ENCODE results near the gene EARS2. TPM values are rescaled to one million over a fixed set of nuclear protein-coding genes. Genes with fewer than 3 reads are reported as not detected.

EARS2 gene
- total and polyA plus RNA-seq, 2 of the 8 experiments (the other 6 are each of a cell fraction or from before 2014, with no cell fraction given) = 47.8 to 111 TPM

- TF ChIP-seq MAX (IDR thresholded peaks at IDR 0.05) (no peak), SP4 (IDR thresholded peaks at IDR 0.05; ENCODE audit: low read length) (no peak), GTF2F1 (IDR thresholded peaks at IDR 0.05; ENCODE audit: borderline replicate concordance, low read depth, low read length) (no peak), POLR2A (IDR thresholded peaks at IDR 0.05; ENCODE audit: control extremely low read depth in 1 of 2, low read depth in 2 of 2, low read length in 2 of 2) (no peak), RAD21 (IDR thresholded peaks at IDR 0.05 in 1 of 2, conservative IDR thresholded peaks at IDR 0.05 in 1 of 2; ENCODE audit: low read depth in 2 of 2, low read length in 2 of 2) (no peak)
These were observed 2.6 kb downstream of the EARS2 start (continued) for GRCh38 chr16:23554536-23554935.
